HUDEP-2 (cell line): ENCODE results near the gene TMC3.
A peak's percentile ranks its signal among the peaks of the same experiment; 100 is the strongest.

ENCODE experiments used
- DNase-seq, 76 experiments: peaks; one replicate each; lab custom pipeline; 2025; ENCODE audit not compliant: unreplicated experiment in 76 of 76; lab: John Stamatoyannopoulos, UW

TMC3 gene

GRCh38 chr15:81323944-81324881 is 49.8 kb downstream of the TMC3 start, which contains the start of gene STARD5:
Gene STARD5, minus strand, starts transcription at chr15:81324141. Its CDS starts 42 bp downstream, at chr15:81324099.
- peak in 75 of 76 experiments; percentile 24 to 98 (median 93) for DNase-seq

GRCh38 chr15:81323559-81323943 is 50.5 kb downstream of the TMC3 start:
- peak in 2 of 76 experiments; percentile 17 to 27 for DNase-seq

- peak in 31 of 76 experiments; percentile 3 to 63 (median 25) for DNase-seq
These were observed 51.2 kb downstream of the TMC3 start for GRCh38 chr15:81322676-81323253.

- DNase-seq = no peak
These were observed 52.3 kb downstream of the TMC3 start for GRCh38 chr15:81321667-81322066.

- DNase-seq = no peak
These were observed 56.4 kb downstream of the TMC3 start for GRCh38 chr15:81317642-81318017.

- DNase-seq = no peak
These were observed 57.7 kb downstream of the TMC3 start for GRCh38 chr15:81316267-81316666.

GRCh38 chr15:81315452-81316175 is 58.4 kb downstream of the TMC3 start:
- no peak for DNase-seq

- DNase-seq = no peak
These were observed 59.6 kb downstream of the TMC3 start for GRCh38 chr15:81314378-81314777.

- DNase-seq = no peak
These were observed 60.3 kb downstream of the TMC3 start for GRCh38 chr15:81313686-81314085.

- no peak for DNase-seq
These were observed 61.0 kb downstream of the TMC3 start for GRCh38 chr15:81312790-81313543.

GRCh38 chr15:81311752-81312464 is 62.1 kb downstream of the TMC3 start:
- DNase-seq = no peak

- DNase-seq = no peak
These were observed 63.5 kb downstream of the TMC3 start for GRCh38 chr15:81310480-81310879.

GRCh38 chr15:81309647-81310450 is 64.2 kb downstream of the TMC3 start:
- no peak for DNase-seq

GRCh38 chr15:81308260-81308659 is 65.8 kb downstream of the TMC3 start:
- DNase-seq = no peak

- DNase-seq = no peak
These were observed 69.8 kb downstream of the TMC3 start for GRCh38 chr15:81304226-81304625.

GRCh38 chr15:81303244-81304225 is 70.5 kb downstream of the TMC3 start:
- no peak for DNase-seq

- no peak for DNase-seq
These were observed 71.3 kb downstream of the TMC3 start for GRCh38 chr15:81302701-81303109.

GRCh38 chr15:81301815-81302399 is 72.1 kb downstream of the TMC3 start:
- DNase-seq = no peak
